ENCODE data around the gene JADE1.
A peak's percentile ranks its signal among the peaks of the same experiment; 100 is the strongest.

Gene JADE1

GRCh38 chr4:128869776-128870509 is 60.4 kb downstream of the JADE1 start:
- Histone ChIP-seq H3K79me1 (ENCODE audit: low read length) (peaks cover 5% of the 10 kb centered on the region), H3K79me2 (ENCODE audit: control insufficient read depth, insufficient read depth, low read length, poor library complexity) (peaks cover 3% of the 10 kb centered on the region), H2AK5ac (ENCODE audit: low read length) (no peak overlapping the region), H2AFZ (ENCODE audit: insufficient read depth, low read length, poor library complexity) (no peak overlapping the region), H2BK5ac (ENCODE audit: low read depth, low read length, poor library complexity) (no peak overlapping the region), H2BK120ac (ENCODE audit: insufficient read depth, low read length, poor library complexity) (no peak overlapping the region), H3K9me3 (ENCODE audit: insufficient read depth, low read depth, low read length) (no peaks in the 10 kb centered on the region), H3K27ac (ENCODE audit: low read depth, low read length) (no peak overlapping the region), H4K91ac (ENCODE audit: low read depth, low read length) (no peak overlapping the region), H3K36me3 (ENCODE audit: control insufficient read depth in 1 of 2, insufficient read depth in 2 of 2, low read length in 2 of 2) (peaks cover 13 to 25% of the 10 kb centered on the region in 2 experiments), H2BK12ac (ENCODE audit: low read length) (no peak overlapping the region), H3K4me1 (ENCODE audit: control insufficient read depth in 1 of 2, insufficient read depth in 2 of 2, low read length in 2 of 2) (peaks cover 0 to 3% of the 10 kb centered on the region in 2 experiments), H3K18ac (ENCODE audit: low read length) (no peak overlapping the region), H3K4ac (ENCODE audit: low read depth, low read length) (no peak overlapping the region), H3K27me3 (ENCODE audit: insufficient read depth, low read length) (no peaks in the 10 kb centered on the region), H3K23ac (ENCODE audit: low read length) (no peak overlapping the region), H4K12ac (ENCODE audit: low read depth, low read length) (no peak overlapping the region), H4K8ac (ENCODE audit: low read depth, low read length) (no peak overlapping the region), H3K4me2 (ENCODE audit: low read length) (no peak overlapping the region), H3K4me3 (ENCODE audit: low read depth, low read length) (no peak overlapping the region), H3K9ac (ENCODE audit: low read length) (no peak overlapping the region), H3K14ac (ENCODE audit: low read length) (no peak overlapping the region)
- WGBS (ENCODE audit: extremely low coverage, insufficient coverage, insufficient read length) = no CpG with 5 or more reads among the region's 2 CpGs
- DNase-seq = no peak

- peaks cover 5% of the 10 kb centered on the region for H3K79me1 ChIP-seq (ENCODE audit: low read length)
- no peak overlapping the region for H3K14ac ChIP-seq (ENCODE audit: low read length)
- WGBS (ENCODE audit: extremely low coverage, insufficient coverage, insufficient read length) = no CpG with 5 or more reads among the region's 9 CpGs
- peak overlapping the region; percentile 60 for H4K8ac ChIP-seq (ENCODE audit: low read depth, low read length)
- H3K4me2 ChIP-seq (ENCODE audit: low read length) = no peak overlapping the region
- H3K18ac ChIP-seq (ENCODE audit: low read length) = peak overlapping the region; percentile 75
- H2BK12ac ChIP-seq (ENCODE audit: low read length) = peak overlapping the region; percentile 64
- peak overlapping the region; percentile 63 for H2BK5ac ChIP-seq (ENCODE audit: low read depth, low read length, poor library complexity)
- H3K27ac ChIP-seq (ENCODE audit: low read depth, low read length) = no peak overlapping the region
- no peak overlapping the region for H4K12ac ChIP-seq (ENCODE audit: low read depth, low read length)
- peaks cover 13 to 24% of the 10 kb centered on the region in 2 experiments for H3K36me3 ChIP-seq (ENCODE audit: control insufficient read depth in 1 of 2, insufficient read depth in 2 of 2, low read length in 2 of 2)
- H2AK5ac ChIP-seq (ENCODE audit: low read length) = peak overlapping the region; percentile 89
- no peak overlapping the region for H2AFZ ChIP-seq (ENCODE audit: insufficient read depth, low read length, poor library complexity)
- DNase-seq = peak; percentile 80 to 96
- H3K9ac ChIP-seq (ENCODE audit: low read length) = no peak overlapping the region
- no peak overlapping the region for H3K23ac ChIP-seq (ENCODE audit: low read length)
- H3K27me3 ChIP-seq (ENCODE audit: insufficient read depth, low read length) = no peaks in the 10 kb centered on the region
- peak overlapping the region; percentile 33 for H2BK120ac ChIP-seq (ENCODE audit: insufficient read depth, low read length, poor library complexity)
- no peak overlapping the region for H3K4me3 ChIP-seq (ENCODE audit: low read depth, low read length)
- H3K79me2 ChIP-seq (ENCODE audit: control insufficient read depth, insufficient read depth, low read length, poor library complexity) = peaks cover 3% of the 10 kb centered on the region
- peaks cover 0 to 3% of the 10 kb centered on the region in 2 experiments for H3K4me1 ChIP-seq (ENCODE audit: control insufficient read depth in 1 of 2, insufficient read depth in 2 of 2, low read length in 2 of 2)
- no peak overlapping the region for H3K4ac ChIP-seq (ENCODE audit: low read depth, low read length)
- H3K9me3 ChIP-seq (ENCODE audit: insufficient read depth, low read depth, low read length) = no peaks in the 10 kb centered on the region
- peak overlapping the region; percentile 35 for H4K91ac ChIP-seq (ENCODE audit: low read depth, low read length)
Observed at GRCh38 chr4:128871948-128872347, 62.4 kb downstream of the JADE1 start.

GRCh38 chr4:128876200-128876599 is 66.7 kb downstream of the JADE1 start:
- Histone ChIP-seq H2AK5ac (ENCODE audit: low read length) (no peak overlapping the region), H3K23ac (ENCODE audit: low read length) (no peak overlapping the region), H3K79me1 (ENCODE audit: low read length) (peaks cover 5% of the 10 kb centered on the region), H3K36me3 (ENCODE audit: control insufficient read depth in 1 of 2, insufficient read depth in 2 of 2, low read length in 2 of 2) (peaks cover 8 to 10% of the 10 kb centered on the region in 2 experiments), H3K4me2 (ENCODE audit: low read length) (no peak overlapping the region), H3K4me1 (ENCODE audit: control insufficient read depth in 1 of 2, insufficient read depth in 2 of 2, low read length in 2 of 2) (peaks cover 0 to 3% of the 10 kb centered on the region in 2 experiments), H4K91ac (ENCODE audit: low read depth, low read length) (no peak overlapping the region), H3K79me2 (ENCODE audit: control insufficient read depth, insufficient read depth, low read length, poor library complexity) (peaks cover 3% of the 10 kb centered on the region), H3K9ac (ENCODE audit: low read length) (no peak overlapping the region), H3K9me3 (ENCODE audit: insufficient read depth, low read depth, low read length) (no peaks in the 10 kb centered on the region), H2BK120ac (ENCODE audit: insufficient read depth, low read length, poor library complexity) (no peak overlapping the region), H3K14ac (ENCODE audit: low read length) (no peak overlapping the region), H3K27ac (ENCODE audit: low read depth, low read length) (no peak overlapping the region), H3K18ac (ENCODE audit: low read length) (no peak overlapping the region), H3K27me3 (ENCODE audit: insufficient read depth, low read length) (no peaks in the 10 kb centered on the region), H2BK12ac (ENCODE audit: low read length) (no peak overlapping the region), H4K8ac (ENCODE audit: low read depth, low read length) (no peak overlapping the region), H3K4me3 (ENCODE audit: low read depth, low read length) (no peak overlapping the region), H4K12ac (ENCODE audit: low read depth, low read length) (no peak overlapping the region), H2BK5ac (ENCODE audit: low read depth, low read length, poor library complexity) (no peak overlapping the region), H2AFZ (ENCODE audit: insufficient read depth, low read length, poor library complexity) (no peak overlapping the region), H3K4ac (ENCODE audit: low read depth, low read length) (no peak overlapping the region)
- DNase-seq = no peak
- WGBS (ENCODE audit: extremely low coverage, insufficient coverage, insufficient read length) = no CpG with 5 or more reads among the region's 2 CpGs

- H2AFZ ChIP-seq (ENCODE audit: insufficient read depth, low read length, poor library complexity) = no peak overlapping the region
- H2BK5ac ChIP-seq (ENCODE audit: low read depth, low read length, poor library complexity) = no peak overlapping the region
- no peak overlapping the region for H2BK12ac ChIP-seq (ENCODE audit: low read length)
- H3K4me1 ChIP-seq (ENCODE audit: control insufficient read depth in 1 of 2, insufficient read depth in 2 of 2, low read length in 2 of 2) = no peaks in the 10 kb centered on the region
- no peak overlapping the region for H2AK5ac ChIP-seq (ENCODE audit: low read length)
- H4K12ac ChIP-seq (ENCODE audit: low read depth, low read length) = no peak overlapping the region
- no peak overlapping the region for H3K9ac ChIP-seq (ENCODE audit: low read length)
- no peak overlapping the region for H3K18ac ChIP-seq (ENCODE audit: low read length)
- no peaks in the 10 kb centered on the region for H3K79me2 ChIP-seq (ENCODE audit: control insufficient read depth, insufficient read depth, low read length, poor library complexity)
- H4K91ac ChIP-seq (ENCODE audit: low read depth, low read length) = no peak overlapping the region
- WGBS (ENCODE audit: extremely low coverage, insufficient coverage, insufficient read length) = no CpG with 5 or more reads among the region's 4 CpGs
- no peaks in the 10 kb centered on the region for H3K27me3 ChIP-seq (ENCODE audit: insufficient read depth, low read length)
- no peaks in the 10 kb centered on the region for H3K36me3 ChIP-seq (ENCODE audit: control insufficient read depth in 1 of 2, insufficient read depth in 2 of 2, low read length in 2 of 2)
- no peak overlapping the region for H3K14ac ChIP-seq (ENCODE audit: low read length)
- no peaks in the 10 kb centered on the region for H3K79me1 ChIP-seq (ENCODE audit: low read length)
- H3K27ac ChIP-seq (ENCODE audit: low read depth, low read length) = no peak overlapping the region
- H3K4me3 ChIP-seq (ENCODE audit: low read depth, low read length) = no peak overlapping the region
- H2BK120ac ChIP-seq (ENCODE audit: insufficient read depth, low read length, poor library complexity) = no peak overlapping the region
- H3K4ac ChIP-seq (ENCODE audit: low read depth, low read length) = no peak overlapping the region
- no peaks in the 10 kb centered on the region for H3K9me3 ChIP-seq (ENCODE audit: insufficient read depth, low read depth, low read length)
- no peak overlapping the region for H4K8ac ChIP-seq (ENCODE audit: low read depth, low read length)
- H3K4me2 ChIP-seq (ENCODE audit: low read length) = no peak overlapping the region
- H3K23ac ChIP-seq (ENCODE audit: low read length) = no peak overlapping the region
- no peak for DNase-seq
Observed at GRCh38 chr4:128877934-128878333, 68.4 kb downstream of the JADE1 start.

Data from trophoblast cell (in vitro differentiated cells and primary cell).